Activated CD4-positive, alpha-beta memory T cell treated with anti-CD3 and anti-CD28 coated beads for 36 hours (primary cell): Measurements from ENCODE around the gene AFTPH. TPM values are rescaled to one million over a fixed set of nuclear protein-coding genes. Genes with fewer than 3 reads are reported as not detected.
"Not testable (repeated sequence)": the region's sequence is repeated elsewhere in the genome, so short reads cannot be mapped to it uniquely, and the experiment has no call there.

Source experiments
- CTCF ChIA-PET: fragments of 350-600 bp; sonication (Branson Sonifier 250); formaldehyde crosslinking; loops from one replicate; lab custom pipeline; 2021; ENCODE audit warnings: antibody characterized with exemption, inconsistent platforms; lab: Charles Lee
- POLR2A ChIA-PET: fragments of 350-600 bp; sonication (Branson Sonifier 250); formaldehyde crosslinking; loops from one replicate; lab custom pipeline; 2021; ENCODE audit warnings: antibody characterized with exemption; lab: Charles Lee
- DNase-seq: peaks from one replicate; pipeline ENCODE4 v3.0.0-alpha.2; 2020
- H3K27ac Mint-ChIP-seq: one replicate; pipeline ENCODE4 v1.8.0; 2021; ENCODE audit warnings: mixed read lengths
- H3K27me3 Mint-ChIP-seq: one replicate; pipeline ENCODE4 v1.8.0; 2021; ENCODE audit warnings: mixed read lengths
- H3K36me3 Mint-ChIP-seq: one replicate; pipeline ENCODE4 v1.8.0; 2021; ENCODE audit warnings: mixed read lengths
- H3K4me1 Mint-ChIP-seq: one replicate; pipeline ENCODE4 v1.8.0; 2021; ENCODE audit warnings: low read depth, mixed read lengths
- H3K4me3 Mint-ChIP-seq: one replicate; pipeline ENCODE4 v1.8.0; 2021; ENCODE audit warnings: mild to moderate bottlenecking, mixed read lengths
- H3K9me3 Mint-ChIP-seq: one replicate; pipeline ENCODE4 v1.8.0; 2021; ENCODE audit warnings: mixed read lengths
- intact Hi-C: fragments of 100-400 bp; cut with micrococcal nuclease; formaldehyde crosslinking; loops from one replicate; pipeline ENCODE4 v1.15.1; 2023
- total RNA-seq, 2 experiments: library from RNA; stranded (reverse); gene quantifications; one replicate each; pipeline ENCODE4 v1.2.3, GENCODE V29; 2021

The AFTPH gene
- total RNA-seq, 2 experiments from 2014 or later: 34.8 to 36.4 TPM

DNA sequence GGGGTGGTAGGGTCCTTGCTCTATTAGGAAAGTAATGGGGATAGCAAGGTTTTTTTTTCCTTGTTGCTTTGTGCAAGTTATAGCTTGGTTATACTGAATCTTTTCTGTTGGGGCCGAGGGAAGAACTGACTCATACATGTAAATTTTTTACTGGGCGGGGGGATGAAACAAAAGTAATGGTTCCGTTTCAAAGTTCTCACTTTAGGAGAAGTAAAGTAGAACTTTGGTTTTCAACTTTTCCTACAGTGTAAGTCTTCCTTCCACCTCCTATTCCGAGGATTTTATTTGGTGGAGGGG is 1.1 kb downstream of the AFTPH start:
- Mint-ChIP-seq H3K9me3 (no peaks in the 10 kb centered on the region), H3K36me3 (peaks cover 5% of the 10 kb centered on the region), H3K4me3 (peak overlapping the region; percentile 99), H3K27ac (peak overlapping the region; percentile 98), H3K27me3 (peaks cover 2% of the 10 kb centered on the region), H3K4me1 (peaks cover 38% of the 10 kb centered on the region)
- peak; percentile 60 for DNase-seq
- ChIA-PET CTCF (interaction anchor here (1.1 to 4.8 kb wide), 4 partner anchors 33 to 197 kb away, joined by 3 to 161 read pairs (median 32); no protein-coding TSS in a partner anchor), POLR2A (interaction anchor here (0.7 to 3.4 kb wide), 6 partner anchors 9 to 199 kb away, joined by 3 to 23 read pairs (median 9); partner anchors contain the start of gene SERTAD2)
- intact Hi-C loops: loop anchor here (2.0 kb wide), 2 partner anchors 128 to 532 kb away; partner anchors contain the start of genes CEP68 and SERTAD2

DNA sequence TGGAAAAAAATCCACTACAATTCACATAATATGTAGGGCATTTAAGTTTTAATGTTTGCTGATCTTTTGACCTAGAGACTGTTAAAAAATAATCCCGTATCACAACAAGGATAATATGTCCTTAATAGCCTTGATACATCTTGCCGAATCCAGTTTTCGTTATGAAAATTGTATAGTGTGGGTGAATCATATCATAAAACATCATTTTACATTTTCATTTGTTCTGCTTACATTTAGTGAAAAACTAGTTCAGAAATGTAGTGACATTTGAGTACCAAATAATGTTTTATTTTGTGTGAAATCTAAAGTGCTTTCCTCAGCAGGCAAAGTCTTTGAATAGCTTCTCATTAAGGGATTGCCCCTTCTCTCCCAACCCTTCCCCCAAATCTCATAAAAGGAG is 1.9 kb downstream of the AFTPH start:
- intact Hi-C loops: no loop called here
- H3K36me3 Mint-ChIP-seq: peaks cover 5% of the 10 kb centered on the region
- peaks cover 42% of the 10 kb centered on the region for H3K4me1 Mint-ChIP-seq
- H3K9me3 Mint-ChIP-seq: no peaks in the 10 kb centered on the region
- peak overlapping the region; percentile 99 for H3K4me3 Mint-ChIP-seq
- DNase-seq: no peak
- POLR2A ChIA-PET: no interaction called here
- CTCF ChIA-PET: interaction anchor here (1.1 to 4.8 kb wide), 2 partner anchors 32 to 198 kb away, joined by 3 to 161 read pairs; no protein-coding TSS in a partner anchor
- peak overlapping the region; percentile 98 for H3K27ac Mint-ChIP-seq
- peaks cover 2% of the 10 kb centered on the region for H3K27me3 Mint-ChIP-seq

DNA sequence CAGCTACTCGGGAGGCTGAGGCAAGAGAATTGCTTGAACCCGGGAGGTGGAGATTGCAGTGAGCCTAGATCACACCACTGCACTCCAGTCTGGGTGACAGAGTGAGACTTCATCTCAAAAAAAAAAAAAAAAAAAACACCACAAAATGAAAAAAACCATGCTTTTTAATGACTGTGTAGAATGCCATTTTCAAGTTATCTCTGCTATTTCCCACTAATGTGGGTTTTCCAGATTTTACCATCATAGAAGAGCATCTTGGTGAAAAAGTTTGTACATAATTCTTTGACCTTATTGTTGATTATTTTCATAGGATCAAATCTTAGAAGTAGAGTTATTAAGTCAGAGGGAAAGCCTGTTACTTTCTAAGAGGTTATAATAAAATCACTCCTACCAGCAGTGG is 6.8 kb downstream of the AFTPH start:
- H3K27me3 Mint-ChIP-seq, intact Hi-C loops, H3K27ac Mint-ChIP-seq, H3K36me3 Mint-ChIP-seq, DNase-seq, H3K9me3 Mint-ChIP-seq, CTCF ChIA-PET, H3K4me3 Mint-ChIP-seq, POLR2A ChIA-PET: not testable (repeated sequence)
- H3K4me1 Mint-ChIP-seq: peaks cover 62% of the 10 kb centered on the region

DNA sequence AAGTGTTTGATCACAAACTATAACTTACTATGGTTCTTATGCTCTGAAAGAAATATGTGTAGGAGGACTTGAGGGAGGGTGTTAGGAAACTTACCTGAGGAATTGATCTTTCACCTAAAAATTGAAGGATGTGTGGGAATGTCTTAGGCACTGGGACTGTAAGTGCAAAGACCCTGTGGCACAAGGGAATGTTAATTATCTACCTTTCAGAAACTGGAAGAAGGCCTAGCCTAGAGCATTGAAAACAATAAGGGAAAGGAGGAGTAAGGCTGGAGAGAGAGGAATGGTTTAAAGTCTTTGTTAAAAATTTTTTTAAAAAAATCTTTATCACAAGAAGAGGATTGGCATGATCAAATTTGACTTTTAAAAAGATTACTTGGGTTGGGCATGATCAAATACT is 7.9 kb downstream of the AFTPH start:
- no peak overlapping the region for H3K4me3 Mint-ChIP-seq
- POLR2A ChIA-PET: no interaction called here
- H3K27me3 Mint-ChIP-seq: no peaks in the 10 kb centered on the region

DNA sequence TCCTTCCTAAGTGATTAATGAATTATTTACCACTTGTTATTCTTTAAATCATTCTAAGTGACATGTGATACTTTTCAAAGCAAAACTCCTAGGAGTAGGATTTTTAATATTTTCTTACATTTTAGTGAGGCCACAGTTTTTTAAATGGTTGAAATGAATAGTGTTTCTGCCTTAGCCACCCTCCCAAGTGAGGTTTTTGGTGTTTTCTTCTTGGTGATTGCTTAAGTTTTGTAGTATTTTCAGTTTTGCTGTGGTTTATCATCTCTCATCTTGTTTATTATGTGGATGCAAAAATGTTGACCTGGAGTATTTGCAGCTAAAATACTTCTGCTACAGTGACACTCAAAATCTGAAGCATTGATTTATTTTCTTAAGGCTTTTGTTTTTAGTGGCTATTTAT is 9.8 kb downstream of the AFTPH start:
- POLR2A ChIA-PET: interaction anchor here (0.6 to 1.5 kb wide), 2 partner anchors 9 to 46 kb away, joined by 3 to 5 read pairs; no protein-coding TSS in a partner anchor
- no peaks in the 10 kb centered on the region for H3K27me3 Mint-ChIP-seq
- no peak overlapping the region for H3K27ac Mint-ChIP-seq

More for the DNA sequence above, 7.9 kb downstream of the AFTPH start:
- no peak for DNase-seq
- intact Hi-C loops: no loop called here
- Mint-ChIP-seq H3K36me3 (peaks cover 1% of the 10 kb centered on the region), H3K4me1 (peaks cover 59% of the 10 kb centered on the region), H3K9me3 (no peaks in the 10 kb centered on the region), H3K27ac (no peak overlapping the region)
- CTCF ChIA-PET: interaction anchor here (1.2 to 2.1 kb wide), 2 partner anchors 9 to 202 kb away, joined by 3 to 11 read pairs; no protein-coding TSS in a partner anchor

DNA sequence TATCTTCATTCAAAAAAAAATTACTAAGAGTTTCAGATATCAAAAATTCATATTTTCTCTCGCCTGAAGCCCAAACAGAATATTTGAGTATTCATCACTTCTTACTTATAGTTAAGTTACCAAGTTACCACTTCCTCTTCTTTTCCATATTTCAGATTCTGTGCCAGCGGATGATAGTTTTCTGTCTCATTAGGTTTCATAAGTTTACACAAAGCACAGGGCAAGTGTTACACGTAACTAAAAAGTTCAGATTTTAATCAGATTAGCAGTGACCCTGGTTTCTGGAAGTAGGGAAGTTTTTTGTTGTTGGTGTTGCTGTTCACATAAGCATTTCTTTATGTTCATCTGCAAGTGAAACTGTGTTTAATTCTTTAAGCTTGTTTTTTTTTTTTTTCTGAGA is 10.2 kb downstream of the AFTPH start:
- POLR2A ChIA-PET: interaction anchor here (0.6 to 1.5 kb wide), 3 partner anchors 10 to 73 kb away, joined by 3 to 5 read pairs (median 3); no protein-coding TSS in a partner anchor
- Mint-ChIP-seq H3K4me1 (peaks cover 60% of the 10 kb centered on the region), H3K4me3 (no peak overlapping the region), H3K9me3 (no peaks in the 10 kb centered on the region), H3K27me3 (no peaks in the 10 kb centered on the region), H3K27ac (no peak overlapping the region), H3K36me3 (peaks cover 1% of the 10 kb centered on the region)
- no peak for DNase-seq
- intact Hi-C loops: loop anchor here (1.0 kb wide), 1 partner anchor 10 kb away; the partner anchor contains the start of gene AFTPH
- CTCF ChIA-PET: interaction anchor here (0.7 to 2.2 kb wide), 3 partner anchors 11 to 203 kb away, joined by 3 to 5 read pairs (median 4); no protein-coding TSS in a partner anchor

More for the DNA sequence above, 9.8 kb downstream of the AFTPH start:
- intact Hi-C loops: loop anchor here (1.0 kb wide), 1 partner anchor 10 kb away; the partner anchor contains the start of gene AFTPH
- no peak for DNase-seq
- CTCF ChIA-PET: interaction anchor here (2.1 to 2.2 kb wide), 2 partner anchors 11 to 46 kb away, joined by 4 to 11 read pairs; no protein-coding TSS in a partner anchor
- H3K36me3 Mint-ChIP-seq: peaks cover 1% of the 10 kb centered on the region
- no peak overlapping the region for H3K4me3 Mint-ChIP-seq
- H3K9me3 Mint-ChIP-seq: no peaks in the 10 kb centered on the region
- peaks cover 60% of the 10 kb centered on the region for H3K4me1 Mint-ChIP-seq

DNA sequence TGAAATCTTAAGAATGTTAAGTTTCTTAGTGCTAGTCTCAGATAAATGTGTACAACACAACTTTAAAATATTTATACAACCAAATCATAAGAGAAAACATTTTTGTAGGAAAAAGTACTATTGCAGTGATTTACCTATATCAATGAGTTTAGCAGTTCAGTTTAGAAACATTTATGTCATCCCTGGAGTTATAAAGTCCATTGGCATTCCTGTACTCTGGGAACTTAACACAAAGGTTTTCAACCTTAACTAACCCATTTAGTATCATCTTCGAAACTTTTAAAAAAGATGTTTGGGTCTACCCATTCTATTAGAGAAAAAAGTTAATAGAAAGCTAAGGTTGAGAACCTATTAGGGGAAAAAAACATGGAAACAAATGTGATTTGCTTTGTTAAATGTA is 10.9 kb downstream of the AFTPH start:
- ChIA-PET CTCF (interaction anchor here (0.7 to 2.2 kb wide), 3 partner anchors 12 to 204 kb away, joined by 3 to 5 read pairs (median 4); no protein-coding TSS in a partner anchor), POLR2A (interaction anchor here (0.7 to 1.5 kb wide), 2 partner anchors 10 to 73 kb away, joined by 3 to 5 read pairs; no protein-coding TSS in a partner anchor)
- intact Hi-C loops: no loop called here

DNA sequence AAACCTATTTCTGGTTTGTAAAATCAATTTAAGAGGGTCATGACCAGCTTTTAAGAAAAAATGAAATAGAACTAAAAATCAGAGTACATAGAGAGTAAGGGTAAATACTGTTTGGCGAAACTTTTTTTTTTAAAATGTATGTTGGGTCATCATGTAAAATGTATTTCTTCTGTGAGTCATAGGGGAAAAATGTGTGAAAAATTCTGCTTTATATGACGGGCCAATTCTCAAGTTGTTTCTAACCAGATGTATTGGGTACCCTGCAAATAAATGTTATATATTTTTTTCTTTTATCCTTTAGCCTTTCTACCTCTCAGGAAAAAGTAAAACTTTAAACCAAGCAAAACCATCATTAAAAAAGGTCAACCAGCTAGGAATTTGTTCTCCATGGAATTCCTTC is 13.9 kb downstream of the AFTPH start:
- no peak for DNase-seq
- Mint-ChIP-seq H3K4me3 (no peak overlapping the region), H3K9me3 (no peaks in the 10 kb centered on the region), H3K27ac (no peak overlapping the region), H3K36me3 (peaks cover 1% of the 10 kb centered on the region), H3K27me3 (no peaks in the 10 kb centered on the region), H3K4me1 (peaks cover 69% of the 10 kb centered on the region)
- ChIA-PET POLR2A (interaction anchor here (1.6 kb wide), 1 partner anchor 14 kb away, joined by 6 read pairs; the partner anchor contains the start of gene AFTPH), CTCF (interaction anchor here (0.6 to 0.9 kb wide), 2 partner anchors 207 to 1428 kb away, joined by 3 read pairs; no protein-coding TSS in a partner anchor)
- intact Hi-C loops: loop anchor here (1.0 to 2.0 kb wide), 2 partner anchors 14 to 17 kb away; partner anchors contain the start of gene AFTPH

More for the DNA sequence above, 10.9 kb downstream of the AFTPH start:
- H3K9me3 Mint-ChIP-seq: no peaks in the 10 kb centered on the region
- DNase-seq: no peak
- H3K27me3 Mint-ChIP-seq: no peaks in the 10 kb centered on the region
- peaks cover 1% of the 10 kb centered on the region for H3K36me3 Mint-ChIP-seq
- H3K4me1 Mint-ChIP-seq: peaks cover 67% of the 10 kb centered on the region
- no peak overlapping the region for H3K4me3 Mint-ChIP-seq
- no peak overlapping the region for H3K27ac Mint-ChIP-seq

DNA sequence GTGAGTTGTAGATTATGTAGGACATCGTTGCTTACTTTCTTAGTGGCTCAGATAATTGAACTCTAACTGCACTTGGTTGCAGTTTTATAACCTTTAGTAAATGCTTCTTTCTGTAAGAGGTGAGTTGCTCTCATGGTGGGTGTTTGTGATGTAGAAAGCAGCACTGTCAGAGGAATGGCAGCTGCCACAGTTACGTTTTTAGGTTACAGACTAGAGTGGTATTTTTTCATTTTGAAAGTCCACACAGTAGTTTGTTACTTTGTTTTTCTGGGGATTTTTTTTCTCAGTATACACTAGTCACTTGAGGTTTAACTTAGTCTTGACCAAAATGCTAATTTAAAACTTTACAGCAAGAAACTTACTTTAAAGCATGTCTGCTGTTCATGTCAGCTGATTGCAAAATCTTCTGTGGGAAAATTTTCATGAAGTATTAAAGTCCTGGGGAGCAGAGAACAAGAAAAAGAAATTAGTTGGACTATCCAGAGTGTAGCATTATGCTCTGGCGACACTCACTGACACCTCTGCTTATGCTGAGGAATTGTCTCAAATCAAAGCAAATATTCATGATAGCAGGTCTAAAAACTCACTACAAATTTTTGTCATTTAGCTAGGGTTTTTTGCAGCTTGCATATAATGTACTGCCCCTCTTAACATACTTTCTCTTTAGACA is 14.8 kb downstream of the AFTPH start:
- intact Hi-C loops: loop anchor here (1.0 to 2.0 kb wide), 2 partner anchors 15 to 16 kb away; partner anchors contain the start of gene AFTPH
- Mint-ChIP-seq H3K27me3 (no peaks in the 10 kb centered on the region), H3K4me1 (peaks cover 76% of the 10 kb centered on the region), H3K4me3 (no peak overlapping the region), H3K9me3 (no peaks in the 10 kb centered on the region), H3K36me3 (peaks cover 1% of the 10 kb centered on the region), H3K27ac (peak overlapping the region; percentile 48)
- POLR2A ChIA-PET: interaction anchor here (0.6 to 1.6 kb wide), 3 partner anchors 13 to 16 kb away, joined by 3 to 6 read pairs (median 3); partner anchors contain the start of gene AFTPH
- CTCF ChIA-PET: interaction anchor here (1.6 to 2.8 kb wide), 2 partner anchors 15 to 51 kb away, joined by 5 to 16 read pairs; partner anchors contain the start of gene AFTPH
- DNase-seq: peak; percentile 20

DNA sequence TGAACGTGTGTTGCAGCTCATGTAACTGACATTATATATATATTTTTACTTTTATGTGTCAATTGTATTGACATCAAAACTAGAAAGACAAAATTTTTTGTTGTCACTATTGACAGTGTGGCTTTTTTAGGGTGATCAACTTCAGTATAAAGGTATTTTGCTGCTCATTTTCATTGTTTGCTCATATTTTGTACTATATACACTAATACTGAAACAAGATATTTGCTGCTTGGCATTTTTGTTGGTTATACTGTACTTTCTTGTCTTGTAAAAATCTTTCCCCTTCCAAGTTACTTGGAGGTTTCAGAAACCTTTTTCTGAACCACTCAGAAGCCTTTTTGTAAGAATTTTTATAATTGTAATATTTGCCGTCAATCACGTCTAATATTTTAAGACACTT is 16.5 kb downstream of the AFTPH start:
- Mint-ChIP-seq H3K27ac (no peak overlapping the region), H3K4me3 (no peak overlapping the region), H3K4me1 (peaks cover 69% of the 10 kb centered on the region), H3K27me3 (no peaks in the 10 kb centered on the region), H3K36me3 (peaks cover 1% of the 10 kb centered on the region), H3K9me3 (no peaks in the 10 kb centered on the region)
- no peak for DNase-seq
- ChIA-PET CTCF (interaction anchor here (1.0 to 2.8 kb wide), 2 partner anchors 17 to 53 kb away, joined by 3 to 16 read pairs; partner anchors contain the start of gene AFTPH), POLR2A (no interaction called here)
- intact Hi-C loops: no loop called here

DNA sequence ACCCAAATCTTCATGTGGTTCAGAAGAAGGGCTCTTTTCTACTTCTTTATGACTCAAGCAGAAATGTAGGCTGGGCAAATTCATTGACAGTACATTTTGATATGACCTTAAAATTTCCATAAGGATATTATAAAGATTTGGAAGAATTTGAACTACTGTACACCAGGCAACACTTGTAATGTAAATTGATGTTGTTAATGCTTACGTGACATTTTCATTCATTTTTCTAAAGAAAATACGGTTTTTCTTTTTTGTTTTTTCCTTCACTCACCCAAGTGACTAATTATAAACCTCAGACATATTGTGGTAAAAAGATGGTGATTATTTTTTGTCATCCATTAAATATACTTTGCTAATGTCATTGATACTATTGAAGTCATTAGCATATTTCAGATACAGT is 17.4 kb downstream of the AFTPH start:
- H3K4me1 Mint-ChIP-seq: peaks cover 63% of the 10 kb centered on the region
- H3K9me3 Mint-ChIP-seq: no peaks in the 10 kb centered on the region
- no peaks in the 10 kb centered on the region for H3K27me3 Mint-ChIP-seq
- intact Hi-C loops: no loop called here
- no peak overlapping the region for H3K27ac Mint-ChIP-seq
- no peak overlapping the region for H3K4me3 Mint-ChIP-seq
- ChIA-PET POLR2A (no interaction called here), CTCF (interaction anchor here (1.0 to 1.1 kb wide), 2 partner anchors 19 to 53 kb away, joined by 3 to 4 read pairs; no protein-coding TSS in a partner anchor)
- H3K36me3 Mint-ChIP-seq: no peaks in the 10 kb centered on the region
- no peak for DNase-seq
